ENCODE measurements around the gene WWOX. TPM values are rescaled to one million over a fixed set of nuclear protein-coding genes. Genes with fewer than 3 reads are reported as not detected.

The WWOX gene
- total and polyA plus RNA-seq, 2 donors (not counting 1 experiment from before 2014, with no cell fraction given) = 10.5 to 42.3 TPM

- Histone ChIP-seq H3K4me3 (ENCODE audit: control extremely low read depth in 1 of 5, extremely low read depth in 1 of 5, insufficient read depth in 1 of 5, low read depth in 2 of 5, low read length in 4 of 5) (no peak overlapping the region), H3K4me2 (replicated peaks; ENCODE audit: low read depth, low read length, poor library complexity, severe bottlenecking) (no peak overlapping the region), H3K79me2 (ENCODE audit: control insufficient read depth, insufficient read depth, low read length) (no peaks in the 10 kb centered on the region), H3K27ac (ENCODE audit: low read length in 2 of 2) (no peak overlapping the region), H3K27me3 (replicated peaks in 1 of 4; ENCODE audit: control extremely low read depth in 1 of 4, control insufficient read depth in 3 of 4, insufficient read depth in 4 of 4, low read length in 3 of 4) (no peaks in the 10 kb centered on the region), H3K4me1 (ENCODE audit: control insufficient read depth in 2 of 2, insufficient read depth in 2 of 2, low read length in 2 of 2) (no peaks in the 10 kb centered on the region), H3K9me3 (ENCODE audit: control extremely low read depth in 1 of 3, control insufficient read depth in 2 of 3, insufficient read depth in 1 of 3, low read length in 2 of 3) (no peaks in the 10 kb centered on the region), H3K36me3 (replicated peaks in 1 of 2; ENCODE audit: control extremely low read depth in 1 of 2, control insufficient read depth in 1 of 2, extremely low read depth in 1 of 2, insufficient read depth in 2 of 2, low read length in 1 of 2) (no peaks in the 10 kb centered on the region), H2AFZ (ENCODE audit: insufficient read depth, low read depth, low read length, poor library complexity, severe bottlenecking) (no peak overlapping the region), H3K9ac (ENCODE audit: low read length) (no peak overlapping the region), H4K20me1 (ENCODE audit: control insufficient read depth, insufficient read depth, low read length, poor library complexity, severe bottlenecking) (no peaks in the 10 kb centered on the region)
- TF ChIP-seq EZH2 (IDR thresholded peaks at IDR 0.05; ENCODE audit: borderline replicate concordance, insufficient read depth, low read depth, low read length, poor library complexity, severe bottlenecking) (no peak), CTCF (IDR thresholded peaks at IDR 0.05) (no peak)
- ATAC-seq (ENCODE audit: low read depth) (no peak), DNase-seq (no peak)
- intact Hi-C loops (cut with micrococcal nuclease) = no loop called here
- Mint-ChIP-seq H3K27ac (no peak overlapping the region), H3K4me3 (no peak overlapping the region), H3K4me1 (no peaks in the 10 kb centered on the region), H3K27me3 (no peaks in the 10 kb centered on the region), H3K9me3 (ENCODE audit: insufficient read depth) (no peaks in the 10 kb centered on the region)
- CTCF ChIA-PET = no interaction called here
- WGBS (ENCODE audit: insufficient coverage) = 90% methylated on average over 11 of the region's 11 CpGs
- POLR2A ChIA-PET = no interaction called here
Observed at GRCh38 chr16:78490431-78490830, 391.0 kb downstream of the WWOX start.

- ATAC-seq (ENCODE audit: low read depth) (no peak), DNase-seq (no peak)
- Histone ChIP-seq H3K9me3 (ENCODE audit: control extremely low read depth in 1 of 3, control insufficient read depth in 2 of 3, insufficient read depth in 1 of 3, low read length in 2 of 3) (no peaks in the 10 kb centered on the region), H3K27me3 (replicated peaks in 1 of 4; ENCODE audit: control extremely low read depth in 1 of 4, control insufficient read depth in 3 of 4, insufficient read depth in 4 of 4, low read length in 3 of 4) (no peaks in the 10 kb centered on the region), H3K36me3 (replicated peaks in 1 of 2; ENCODE audit: control extremely low read depth in 1 of 2, control insufficient read depth in 1 of 2, extremely low read depth in 1 of 2, insufficient read depth in 2 of 2, low read length in 1 of 2) (no peaks in the 10 kb centered on the region), H4K20me1 (ENCODE audit: control insufficient read depth, insufficient read depth, low read length, poor library complexity, severe bottlenecking) (no peaks in the 10 kb centered on the region), H2AFZ (ENCODE audit: insufficient read depth, low read depth, low read length, poor library complexity, severe bottlenecking) (no peak overlapping the region), H3K4me1 (ENCODE audit: control insufficient read depth in 2 of 2, insufficient read depth in 2 of 2, low read length in 2 of 2) (no peaks in the 10 kb centered on the region), H3K9ac (ENCODE audit: low read length) (no peak overlapping the region), H3K4me3 (ENCODE audit: control extremely low read depth in 1 of 5, extremely low read depth in 1 of 5, insufficient read depth in 1 of 5, low read depth in 2 of 5, low read length in 4 of 5) (no peak overlapping the region), H3K4me2 (replicated peaks; ENCODE audit: low read depth, low read length, poor library complexity, severe bottlenecking) (no peak overlapping the region), H3K27ac (ENCODE audit: low read length in 2 of 2) (no peak overlapping the region), H3K79me2 (ENCODE audit: control insufficient read depth, insufficient read depth, low read length) (no peaks in the 10 kb centered on the region)
- POLR2A ChIA-PET = no interaction called here
- H3K4me3 Mint-ChIP-seq = no peak overlapping the region
- no peaks in the 10 kb centered on the region for H3K4me1 Mint-ChIP-seq
- CTCF ChIA-PET = no interaction called here
- H3K27ac Mint-ChIP-seq = no peak overlapping the region
- intact Hi-C loops (cut with micrococcal nuclease) = no loop called here
- no peaks in the 10 kb centered on the region for H3K27me3 Mint-ChIP-seq
- TF ChIP-seq EZH2 (IDR thresholded peaks at IDR 0.05; ENCODE audit: borderline replicate concordance, insufficient read depth, low read depth, low read length, poor library complexity, severe bottlenecking) = no peak
- no peak for TF ChIP-seq CTCF (IDR thresholded peaks at IDR 0.05)
- 94% methylated on average over 6 of the region's 6 CpGs for WGBS (ENCODE audit: insufficient coverage)
- no peaks in the 10 kb centered on the region for H3K9me3 Mint-ChIP-seq (ENCODE audit: insufficient read depth)
Observed at GRCh38 chr16:78490847-78491246, 391.4 kb downstream of the WWOX start.
